ENCODE results near the gene GALNT16.

DNA sequence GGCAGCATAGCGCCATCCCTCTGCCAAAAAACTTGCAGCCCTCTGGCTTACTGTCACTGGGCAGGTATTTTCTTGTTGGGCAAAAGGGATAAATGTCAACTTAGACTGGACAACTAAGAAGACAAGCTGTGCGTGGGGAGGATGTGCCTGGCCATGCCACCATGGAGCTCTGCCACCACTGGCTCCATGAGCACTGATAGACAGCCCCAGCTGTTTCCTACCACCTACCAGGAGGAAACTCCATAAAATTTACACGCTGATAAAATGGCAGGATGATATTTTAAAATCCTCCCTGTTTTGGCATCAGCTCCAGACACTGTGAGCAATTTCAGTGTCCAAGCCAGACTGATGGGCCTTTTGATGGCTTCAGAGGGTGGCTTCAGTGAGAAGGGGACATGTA lies 7.1 kb upstream of the GALNT16 start:
- TF ChIP-seq EP300 (IDR thresholded peaks at IDR 0.05; ENCODE audit: borderline replicate concordance) (no peak), YY1 (IDR thresholded peaks at IDR 0.05; ENCODE audit: low read depth) (no peak)
- TF ChIP-seq, protein P1, sequence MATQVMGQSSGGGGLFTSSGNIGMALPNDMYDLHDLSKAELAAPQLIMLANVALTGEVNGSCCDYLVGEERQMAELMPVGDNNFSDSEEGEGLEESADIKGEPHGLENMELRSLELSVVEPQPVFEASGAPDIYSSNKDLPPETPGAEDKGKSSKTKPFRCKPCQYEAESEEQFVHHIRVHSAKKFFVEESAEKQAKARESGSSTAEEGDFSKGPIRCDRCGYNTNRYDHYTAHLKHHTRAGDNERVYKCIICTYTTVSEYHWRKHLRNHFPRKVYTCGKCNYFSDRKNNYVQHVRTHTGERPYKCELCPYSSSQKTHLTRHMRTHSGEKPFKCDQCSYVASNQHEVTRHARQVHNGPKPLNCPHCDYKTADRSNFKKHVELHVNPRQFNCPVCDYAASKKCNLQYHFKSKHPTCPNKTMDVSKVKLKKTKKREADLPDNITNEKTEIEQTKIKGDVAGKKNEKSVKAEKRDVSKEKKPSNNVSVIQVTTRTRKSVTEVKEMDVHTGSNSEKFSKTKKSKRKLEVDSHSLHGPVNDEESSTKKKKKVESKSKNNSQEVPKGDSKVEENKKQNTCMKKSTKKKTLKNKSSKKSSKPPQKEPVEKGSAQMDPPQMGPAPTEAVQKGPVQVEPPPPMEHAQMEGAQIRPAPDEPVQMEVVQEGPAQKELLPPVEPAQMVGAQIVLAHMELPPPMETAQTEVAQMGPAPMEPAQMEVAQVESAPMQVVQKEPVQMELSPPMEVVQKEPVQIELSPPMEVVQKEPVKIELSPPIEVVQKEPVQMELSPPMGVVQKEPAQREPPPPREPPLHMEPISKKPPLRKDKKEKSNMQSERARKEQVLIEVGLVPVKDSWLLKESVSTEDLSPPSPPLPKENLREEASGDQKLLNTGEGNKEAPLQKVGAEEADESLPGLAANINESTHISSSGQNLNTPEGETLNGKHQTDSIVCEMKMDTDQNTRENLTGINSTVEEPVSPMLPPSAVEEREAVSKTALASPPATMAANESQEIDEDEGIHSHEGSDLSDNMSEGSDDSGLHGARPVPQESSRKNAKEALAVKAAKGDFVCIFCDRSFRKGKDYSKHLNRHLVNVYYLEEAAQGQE (IDR thresholded peaks at IDR 0.05; ENCODE audit: low read depth), result no peak

All from Ishikawa (cell line).